ENCODE measurements around the gene RTN4. TPM values are rescaled to one million over a fixed set of nuclear protein-coding genes. Genes with fewer than 3 reads are reported as not detected.
"Not testable (repeated sequence)": the region's sequence is repeated elsewhere in the genome, so short reads cannot be mapped to it uniquely, and the experiment has no call there.

The RTN4 gene
- total RNA-seq, 1 donor from 2014 or later = 106 TPM

GRCh38 chr2:55056024-55056521, 5.8 kb upstream of the RTN4 start:
- no peak overlapping the region for H3K4me3 ChIP-seq (ENCODE audit: low read depth, low read length)
- no peaks in the 10 kb centered on the region for H3K27me3 ChIP-seq (ENCODE audit: control insufficient read depth, insufficient read depth, low read length)
- DNase-seq (ENCODE audit: low read depth) = no peak
- FAIRE-seq = no peak
- TF ChIP-seq CTCF (IDR thresholded peaks at IDR 0.05; ENCODE audit: insufficient read depth, low read length, severe bottlenecking) = no peak
- no peaks in the 10 kb centered on the region for H3K36me3 ChIP-seq (ENCODE audit: control insufficient read depth, insufficient read depth, low read length)

- FAIRE-seq (no peak), DNase-seq (ENCODE audit: low read depth) (no peak)
- H3K4me3 ChIP-seq (ENCODE audit: low read depth, low read length) = no peak overlapping the region
- H3K27me3 ChIP-seq (ENCODE audit: control insufficient read depth, insufficient read depth, low read length) = no peaks in the 10 kb centered on the region
- no peak for TF ChIP-seq CTCF (IDR thresholded peaks at IDR 0.05; ENCODE audit: insufficient read depth, low read length, severe bottlenecking)
- no peaks in the 10 kb centered on the region for H3K36me3 ChIP-seq (ENCODE audit: control insufficient read depth, insufficient read depth, low read length)
These were observed 4.0 kb upstream of the RTN4 start for GRCh38 chr2:55054106-55054875.

GRCh38 chr2:55053225-55053624, 3.0 kb upstream of the RTN4 start:
- FAIRE-seq; H3K4me3 ChIP-seq (ENCODE audit: low read depth, low read length); DNase-seq (ENCODE audit: low read depth): not testable (repeated sequence)

GRCh38 chr2:55052129-55053061, 2.1 kb upstream of the RTN4 start:
- no peak for DNase-seq (ENCODE audit: low read depth)
- Histone ChIP-seq H3K27me3 (ENCODE audit: control insufficient read depth, insufficient read depth, low read length) (no peaks in the 10 kb centered on the region), H3K4me3 (ENCODE audit: low read depth, low read length) (no peak overlapping the region), H3K36me3 (ENCODE audit: control insufficient read depth, insufficient read depth, low read length) (no peaks in the 10 kb centered on the region)
- no peak for FAIRE-seq
- TF ChIP-seq CTCF (IDR thresholded peaks at IDR 0.05; ENCODE audit: insufficient read depth, low read length, severe bottlenecking) = no peak

More at GRCh38 chr2:55053225-55053624, 3.0 kb upstream of the RTN4 start:
- not testable (repeated sequence) for H3K36me3 ChIP-seq (ENCODE audit: control insufficient read depth, insufficient read depth, low read length); H3K27me3 ChIP-seq (ENCODE audit: control insufficient read depth, insufficient read depth, low read length)

- peak; percentile 97 for FAIRE-seq
- Histone ChIP-seq H3K27me3 (ENCODE audit: control insufficient read depth, insufficient read depth, low read length) (no peaks in the 10 kb centered on the region), H3K4me3 (ENCODE audit: low read depth, low read length) (peak overlapping the region; percentile 72), H3K36me3 (ENCODE audit: control insufficient read depth, insufficient read depth, low read length) (no peaks in the 10 kb centered on the region)
- DNase-seq (ENCODE audit: low read depth) = peak; percentile 100
- TF ChIP-seq CTCF (IDR thresholded peaks at IDR 0.05; ENCODE audit: insufficient read depth, low read length, severe bottlenecking) = no peak
These were observed 995 bp upstream of the RTN4 start for GRCh38 chr2:55051026-55051866.

All from bronchial epithelial cell (primary cell).